CD14-positive monocyte (primary cell): ENCODE measurements around the gene BOD1L2. TPM values are rescaled to one million over a fixed set of nuclear protein-coding genes. Genes with fewer than 3 reads are reported as not detected.

Source experiments
- DNase-seq, 3 donors: peaks; one replicate each; pipeline ENCODE4 v3.0.0-alpha.2; 2011 to 2022
- H2AFZ ChIP-seq: 2 replicates; pipeline ENCODE4 v1.6.0; 2012; ENCODE audit warnings: mild to moderate bottlenecking, low read depth, low read length, inconsistent platforms; ENCODE audit not compliant: insufficient read depth, poor library complexity, severe bottlenecking
- H3K27ac ChIP-seq, 2 donors: 1 replicate in 1 of 2; 2 replicates in 1 of 2; pipeline ENCODE4 v1.5.1; 2012 to 2013; ENCODE audit warnings: low read length in 2 of 2, control low read depth in 1 of 2, inconsistent platforms in 1 of 2, low read depth in 1 of 2, mild to moderate bottlenecking in 1 of 2
- H3K27me3 ChIP-seq, 2 donors: one replicate each; pipeline versions ENCODE4 v1.6.0 to v1.6.1; 2011 to 2013; ENCODE audit warnings: low read length in 2 of 2; ENCODE audit not compliant: control insufficient read depth in 2 of 2, insufficient read depth in 2 of 2
- H3K36me3 ChIP-seq, 2 donors: replicated peaks in 1 of 2; 1 replicate in 1 of 2; 2 replicates in 1 of 2; pipeline versions ENCODE4 v1.5.1 to v1.6.1; 2012 to 2013; ENCODE audit warnings: low read length in 2 of 2, control low read depth in 1 of 2, inconsistent platforms in 1 of 2, mild to moderate bottlenecking in 1 of 2; ENCODE audit not compliant: insufficient read depth in 2 of 2, control insufficient read depth in 1 of 2
- H3K4me1 ChIP-seq, 2 donors: 1 replicate in 1 of 2; 2 replicates in 1 of 2; pipeline versions ENCODE4 v1.5.1 to v1.6.1; 2012 to 2013; ENCODE audit warnings: low read length in 2 of 2, control low read depth in 1 of 2, inconsistent platforms in 1 of 2, mild to moderate bottlenecking in 1 of 2, moderate library complexity in 1 of 2; ENCODE audit not compliant: insufficient read depth in 2 of 2, control insufficient read depth in 1 of 2
- H3K4me2 ChIP-seq: replicated peaks from 2 replicates; pipeline ENCODE3; 2012; ENCODE audit warnings: low read length, moderate library complexity, mild to moderate bottlenecking; ENCODE audit not compliant: poor library complexity, severe bottlenecking; ENCODE audit errors: extremely low read depth
- H3K4me3 ChIP-seq, 3 experiments: fragments of 200-600 bp in 1 of 3; sonication (generic) in 1 of 3; replicated peaks in 1 of 3; 1 replicate in 2 of 3; 2 replicates in 1 of 3; pipeline ENCODE4 v1.5.1; 2011 to 2013; ENCODE audit warnings: low read length in 3 of 3, mild to moderate bottlenecking in 3 of 3, control low read depth in 2 of 3, low read depth in 2 of 3, inconsistent platforms in 1 of 3, moderate library complexity in 1 of 3
- H3K79me2 ChIP-seq: 2 replicates; pipeline ENCODE4 v1.6.0; 2012; ENCODE audit warnings: mild to moderate bottlenecking, control low read depth, inconsistent platforms, low read length, moderate library complexity; ENCODE audit not compliant: insufficient read depth
- H3K9ac ChIP-seq: 2 replicates; pipeline ENCODE4 v1.6.0; 2017; ENCODE audit warnings: low read length, mild to moderate bottlenecking; ENCODE audit not compliant: insufficient read depth, poor library complexity, severe bottlenecking
- H3K9me3 ChIP-seq, 2 donors: replicated peaks in 1 of 2; 1 replicate in 1 of 2; 2 replicates in 1 of 2; pipeline versions ENCODE4 v1.5.1 to v1.6.1; 2012 to 2013; ENCODE audit warnings: low read length in 2 of 2, control low read depth in 1 of 2; ENCODE audit not compliant: control insufficient read depth in 1 of 2, insufficient read depth in 1 of 2
- H4K20me1 ChIP-seq: 2 replicates; pipeline ENCODE4 v1.6.0; 2012; ENCODE audit warnings: mild to moderate bottlenecking, low read length, control low read depth, moderate library complexity; ENCODE audit not compliant: insufficient read depth
- H3K27ac Mint-ChIP-seq, 7 donors: one replicate each; pipeline ENCODE4 v1.8.0; 2020; ENCODE audit warnings: mild to moderate bottlenecking in 7 of 7, mixed read lengths in 7 of 7, moderate library complexity in 6 of 7, inconsistent platforms in 2 of 7
- H3K27me3 Mint-ChIP-seq, 3 donors: one replicate each; pipeline ENCODE4 v1.8.0; 2021 to 2022; ENCODE audit warnings: low read depth in 3 of 3, mild to moderate bottlenecking in 3 of 3, mixed read lengths in 3 of 3, moderate library complexity in 3 of 3, inconsistent platforms in 1 of 3
- H3K36me3 Mint-ChIP-seq, 2 donors: one replicate each; pipeline ENCODE4 v1.8.0; 2020; ENCODE audit warnings: mixed read lengths in 2 of 2, inconsistent platforms in 1 of 2, mild to moderate bottlenecking in 1 of 2
- H3K4me1 Mint-ChIP-seq: one replicate; pipeline ENCODE4 v1.8.0; 2020; ENCODE audit warnings: mild to moderate bottlenecking, mixed read lengths
- H3K4me3 Mint-ChIP-seq, 2 donors: one replicate each; pipeline ENCODE4 v1.8.0; 2020; ENCODE audit warnings: mild to moderate bottlenecking in 2 of 2, mixed read lengths in 2 of 2, moderate library complexity in 1 of 2
- H3K9me3 Mint-ChIP-seq, 7 donors: one replicate each; pipeline ENCODE4 v1.8.0; 2020 to 2022; ENCODE audit warnings: mixed read lengths in 7 of 7, mild to moderate bottlenecking in 6 of 7, moderate library complexity in 6 of 7, inconsistent platforms in 2 of 7
- WGBS: methylation state at CpG from one replicate; pipeline ENCODE4 v1.1.5; 2013; ENCODE audit warnings: missing lambda C conversion rate; ENCODE audit not compliant: insufficient coverage; 5-methylcytosine and 5-hydroxymethylcytosine counted together
- intact Hi-C, 2 donors: fragments of 100-400 bp; cut with micrococcal nuclease; formaldehyde crosslinking; loops; one replicate each; pipeline versions ENCODE4 v1.15.0 to v1.15.1; 2023
- polyA plus RNA-seq, 3 donors: library from polyadenylated mRNA; depleted of rRNA in 1 of 3; unstranded in 2 of 3; stranded (reverse) in 1 of 3; fragments of 300-500 nt in 2 of 3; fragments of >200 nt in 1 of 3; fragmentation: Illumina TruSeq in 2 of 3; gene quantifications; 1 replicate in 2 of 3; 2 replicates in 1 of 3; pipeline ENCODE4 v1.2.3, GENCODE V29; 2012 to 2021
- TF ChIP-seq, protein P1 (sequence below): fragments of 200-600 bp; IDR thresholded peaks from one replicate; pipeline ENCODE4 v1.8.0; 2022; ENCODE audit warnings: antibody characterized with exemption, mild to moderate bottlenecking

Gene BOD1L2
- polyA plus RNA-seq, 3 donors, result not detected

GRCh38 chr18:57167617-57168308 is 20.9 kb downstream of the BOD1L2 start:
- H3K9me3 Mint-ChIP-seq, result peaks cover 4 to 11% (median 5%) of the 10 kb centered on the region in 7 donors
- Histone ChIP-seq H3K4me3 (no peak overlapping the region), H2AFZ (no peak overlapping the region), H3K4me1 (no peaks in the 10 kb centered on the region), H3K4me2 (no peak overlapping the region), H3K36me3 (no peaks in the 10 kb centered on the region), H3K9me3 (peaks cover 4 to 5% of the 10 kb centered on the region in 2 donors), H4K20me1 (no peaks in the 10 kb centered on the region), H3K9ac (no peak overlapping the region), H3K79me2 (no peaks in the 10 kb centered on the region), H3K27ac (no peak overlapping the region), H3K27me3 (no peaks in the 10 kb centered on the region)
- no CpG with 5 or more reads among the region's 1 CpG for WGBS
- H3K27me3 Mint-ChIP-seq, result peaks cover 3 to 8% (median 5%) of the 10 kb centered on the region in 3 donors
- peak overlapping the region in 1 of 7 donors; percentile 27 for H3K27ac Mint-ChIP-seq
- intact Hi-C loops, result no loop called here
- H3K4me1 Mint-ChIP-seq, result no peaks in the 10 kb centered on the region
- no peak for DNase-seq
- H3K4me3 Mint-ChIP-seq, result no peak overlapping the region
- H3K36me3 Mint-ChIP-seq, result no peaks in the 10 kb centered on the region
- TF ChIP-seq, protein P1, sequence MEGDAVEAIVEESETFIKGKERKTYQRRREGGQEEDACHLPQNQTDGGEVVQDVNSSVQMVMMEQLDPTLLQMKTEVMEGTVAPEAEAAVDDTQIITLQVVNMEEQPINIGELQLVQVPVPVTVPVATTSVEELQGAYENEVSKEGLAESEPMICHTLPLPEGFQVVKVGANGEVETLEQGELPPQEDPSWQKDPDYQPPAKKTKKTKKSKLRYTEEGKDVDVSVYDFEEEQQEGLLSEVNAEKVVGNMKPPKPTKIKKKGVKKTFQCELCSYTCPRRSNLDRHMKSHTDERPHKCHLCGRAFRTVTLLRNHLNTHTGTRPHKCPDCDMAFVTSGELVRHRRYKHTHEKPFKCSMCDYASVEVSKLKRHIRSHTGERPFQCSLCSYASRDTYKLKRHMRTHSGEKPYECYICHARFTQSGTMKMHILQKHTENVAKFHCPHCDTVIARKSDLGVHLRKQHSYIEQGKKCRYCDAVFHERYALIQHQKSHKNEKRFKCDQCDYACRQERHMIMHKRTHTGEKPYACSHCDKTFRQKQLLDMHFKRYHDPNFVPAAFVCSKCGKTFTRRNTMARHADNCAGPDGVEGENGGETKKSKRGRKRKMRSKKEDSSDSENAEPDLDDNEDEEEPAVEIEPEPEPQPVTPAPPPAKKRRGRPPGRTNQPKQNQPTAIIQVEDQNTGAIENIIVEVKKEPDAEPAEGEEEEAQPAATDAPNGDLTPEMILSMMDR, result no peak

DNA sequence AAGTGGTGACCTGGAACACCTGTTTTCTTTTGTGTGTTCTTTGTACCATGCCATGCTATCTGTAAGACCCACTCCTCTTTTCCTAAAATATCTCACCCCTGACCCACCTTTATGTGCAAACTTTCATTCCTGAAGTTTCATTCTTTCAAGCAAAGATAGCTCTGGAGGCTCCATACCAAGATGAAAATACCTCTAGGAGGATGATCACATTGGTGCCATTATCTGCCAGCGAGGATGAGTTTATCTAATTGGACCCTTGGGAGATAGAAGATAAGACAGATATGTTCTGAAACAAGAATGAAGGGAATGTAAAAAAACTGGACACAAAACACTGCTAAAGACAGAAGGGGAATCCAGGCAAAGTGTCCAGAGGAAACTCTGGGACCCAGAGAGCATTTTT is 24.1 kb downstream of the BOD1L2 start:
- H3K4me1 Mint-ChIP-seq, result peaks cover 3% of the 10 kb centered on the region
- TF ChIP-seq, protein P1, result no peak
- peaks cover 0 to 16% (median 12%) of the 10 kb centered on the region in 7 donors for H3K9me3 Mint-ChIP-seq
- no peaks in the 10 kb centered on the region for H3K79me2 ChIP-seq
- H3K27me3 ChIP-seq, result no peaks in the 10 kb centered on the region
- H4K20me1 ChIP-seq, result no peaks in the 10 kb centered on the region
- no peak overlapping the region for H3K4me3 ChIP-seq
- no peak overlapping the region for H3K27ac ChIP-seq
- no peak for DNase-seq
- no peak overlapping the region for H3K27ac Mint-ChIP-seq
- H3K4me1 ChIP-seq, result no peaks in the 10 kb centered on the region
- no peak overlapping the region for H3K4me2 ChIP-seq
- peak overlapping the region in 1 of 2 donors; percentile 17 for H3K4me3 Mint-ChIP-seq
- no peaks in the 10 kb centered on the region for H3K36me3 Mint-ChIP-seq
- no peaks in the 10 kb centered on the region for H3K36me3 ChIP-seq
- peaks cover 0 to 8% of the 10 kb centered on the region in 2 donors for H3K9me3 ChIP-seq
- no peak overlapping the region for H3K9ac ChIP-seq
- intact Hi-C loops, result no loop called here
- no peak overlapping the region for H2AFZ ChIP-seq
- peaks cover 3 to 8% (median 5%) of the 10 kb centered on the region in 3 donors for H3K27me3 Mint-ChIP-seq
- WGBS, result 71% methylated on average over 1 of the region's 1 CpG
